Gastrocnemius medialis (tissue), 4 donors: ENCODE data around the gene SMOC2. TPM values are rescaled to one million over a fixed set of nuclear protein-coding genes. Genes with fewer than 3 reads are reported as not detected.
A peak's percentile ranks its signal among the peaks of the same experiment; 100 is the strongest.

Experiments used
- ATAC-seq, 2 donors: fragments of 150-250 bp; one replicate each; pipeline ENCODE4 v1.9.1; 2016
- DNase-seq, 2 donors: peaks; one replicate each; pipeline ENCODE4 v3.0.0-alpha.2; 2019
- H3K27ac ChIP-seq, 4 donors: fragments of 200-600 bp; sonication (generic); 1 replicate in 1 of 4; 2 replicates in 3 of 4; pipeline ENCODE4 v1.5.1; 2016 to 2018; ENCODE audit warnings: mild to moderate bottlenecking in 2 of 4, moderate library complexity in 1 of 4
- H3K27me3 ChIP-seq, 3 donors: fragments of 200-600 bp; sonication (generic) in 2 of 3; 1 replicate in 1 of 3; 2 replicates in 2 of 3; pipeline versions ENCODE4 v1.5.1 to v1.6.0; 2016 to 2019; ENCODE audit warnings: mild to moderate bottlenecking in 1 of 3, moderate library complexity in 1 of 3
- H3K36me3 ChIP-seq, 2 donors: fragments of 200-600 bp; sonication (generic) in 1 of 2; one replicate each; pipeline ENCODE4 v1.5.1; 2017 to 2018
- H3K4me1 ChIP-seq, 2 donors: fragments of 200-600 bp; sonication (generic) in 1 of 2; one replicate each; pipeline ENCODE4 v1.5.1; 2016 to 2017; ENCODE audit warnings: mild to moderate bottlenecking in 2 of 2
- H3K4me3 ChIP-seq, 4 donors: fragments of 200-600 bp; sonication (generic) in 3 of 4; 1 replicate in 1 of 4; 2 replicates in 3 of 4; pipeline ENCODE4 v1.5.1; 2016 to 2019; ENCODE audit warnings: mild to moderate bottlenecking in 2 of 4
- H3K9me3 ChIP-seq, 3 donors: fragments of 200-600 bp; sonication (generic) in 2 of 3; 1 replicate in 1 of 3; 2 replicates in 2 of 3; pipeline ENCODE4 v1.5.1; 2016 to 2019
- CTCF ChIP-seq, 5 experiments: fragments of 450-650 bp in 3 of 5; fragments of 200-600 bp in 2 of 5; sonication (generic) in 2 of 5; IDR thresholded peaks in 4 of 5; conservative IDR thresholded peaks in 1 of 5; 1 replicate in 4 of 5; 2 replicates in 1 of 5; pipeline ENCODE4 v1.5.1; 2016 to 2019; ENCODE audit warnings: antibody characterized with exemption in 5 of 5, mild to moderate bottlenecking in 3 of 5, moderate library complexity in 3 of 5
- POLR2A ChIP-seq, 2 donors: fragments of 450-650 bp; IDR thresholded peaks; one replicate each; pipeline ENCODE4 v1.6.1; 2017; ENCODE audit warnings: antibody characterized with exemption in 2 of 2, mild to moderate bottlenecking in 2 of 2, moderate library complexity in 2 of 2
- in situ Hi-C, 4 donors: fragments of 200-750 bp; cut with MboI; loops; one replicate each; pipeline versions ENCODE4 v1.15.0 to v1.8.0; 2017; ENCODE audit warnings: low sequenced_read_pairs in 4 of 4
- intact Hi-C: fragments of 100-400 bp; cut with DNase I; formaldehyde crosslinking; loops from one replicate; pipeline ENCODE4 v1.15.1; 2023; ENCODE audit warnings: low total_unique reads
- total RNA-seq, 4 donors: library from RNA; depleted of rRNA; stranded (reverse); fragments of >200 nt; gene quantifications; one replicate each; pipeline versions ENCODE4 v1.1.0 to v1.2.3, GENCODE V29; 2016

Gene SMOC2
- total RNA-seq, 4 donors from 2014 or later = 7.2 to 34.4 (median 16.5) TPM

DNA sequence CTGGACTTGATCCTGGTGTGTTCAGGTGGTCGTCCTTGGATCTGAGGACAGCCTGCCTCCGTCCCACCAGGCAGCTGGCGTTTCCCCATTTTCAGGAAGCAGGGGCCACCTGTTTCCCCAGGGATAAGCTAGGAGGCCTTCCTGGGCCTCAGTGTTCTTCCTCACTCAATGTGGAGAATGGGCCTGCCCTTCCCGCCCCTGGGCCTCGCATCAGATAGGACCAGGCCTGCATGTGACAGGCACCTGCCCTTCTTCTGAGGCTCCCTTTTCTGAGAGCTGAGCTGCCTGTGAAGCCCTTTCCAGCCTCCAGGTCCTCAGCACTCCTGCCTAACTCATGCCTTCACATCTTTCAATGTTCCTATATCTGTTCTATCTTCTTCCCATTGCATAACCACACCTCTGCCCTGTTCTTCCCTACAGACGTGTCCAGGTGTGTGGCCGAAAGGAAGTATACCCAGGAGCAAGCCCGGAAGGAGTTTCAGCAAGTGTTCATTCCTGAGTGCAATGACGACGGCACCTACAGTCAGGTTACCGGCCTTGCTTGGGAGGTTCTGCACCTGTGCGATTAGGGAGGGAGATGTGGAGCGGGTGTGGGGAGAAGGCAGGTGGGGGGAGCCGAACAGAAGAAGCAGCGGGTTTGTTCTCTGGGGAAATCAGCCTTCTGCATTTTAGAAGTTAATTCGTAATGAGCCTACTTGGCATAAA, 85.1 kb downstream of the SMOC2 start:
- H3K27ac ChIP-seq = peak overlapping the region in 3 of 4 donors; percentile 14 to 43 (median 25)
- no peaks in the 10 kb centered on the region for H3K9me3 ChIP-seq
- no peak for DNase-seq
- peaks cover 0 to 8% (median 0%) of the 10 kb centered on the region in 3 donors for H3K27me3 ChIP-seq
- intact Hi-C loops = no loop called here
- H3K4me3 ChIP-seq = no peak overlapping the region
- TF ChIP-seq CTCF (IDR thresholded peaks at IDR 0.05 in 4 of 5, conservative IDR thresholded peaks at IDR 0.05 in 1 of 5) (no peak), POLR2A (IDR thresholded peaks at IDR 0.05) (no peak)
- ATAC-seq = no peak
- in situ Hi-C loops = no loop called here
- no peaks in the 10 kb centered on the region for H3K36me3 ChIP-seq
- H3K4me1 ChIP-seq = no peaks in the 10 kb centered on the region

- Histone ChIP-seq H3K9me3 (no peaks in the 10 kb centered on the region), H3K27me3 (peaks cover 0 to 8% (median 0%) of the 10 kb centered on the region in 3 donors), H3K4me3 (no peak overlapping the region), H3K27ac (peak overlapping the region; percentile 14 to 44 (median 34)), H3K4me1 (no peaks in the 10 kb centered on the region), H3K36me3 (no peaks in the 10 kb centered on the region)
- no peak for TF ChIP-seq CTCF (IDR thresholded peaks at IDR 0.05 in 4 of 5, conservative IDR thresholded peaks at IDR 0.05 in 1 of 5)
- no peak for TF ChIP-seq POLR2A (IDR thresholded peaks at IDR 0.05)
- intact Hi-C loops (no loop called here), in situ Hi-C loops (no loop called here)
- ATAC-seq (peak; percentile 53 to 66), DNase-seq (no peak)
These were observed 85.9 kb downstream of the SMOC2 start for GRCh38 chr6:168526841-168527281.

GRCh38 chr6:168527451-168528210, 86.6 kb downstream of the SMOC2 start:
- ATAC-seq = no peak
- H3K27ac ChIP-seq = peak overlapping the region in 3 of 4 donors; percentile 25 to 44 (median 28)
- no peaks in the 10 kb centered on the region for H3K36me3 ChIP-seq
- intact Hi-C loops = no loop called here
- H3K9me3 ChIP-seq = no peaks in the 10 kb centered on the region
- in situ Hi-C loops = no loop called here
- TF ChIP-seq POLR2A (IDR thresholded peaks at IDR 0.05) = no peak
- TF ChIP-seq CTCF (IDR thresholded peaks at IDR 0.05 in 4 of 5, conservative IDR thresholded peaks at IDR 0.05 in 1 of 5) = no peak
- no peak overlapping the region for H3K4me3 ChIP-seq
- DNase-seq = no peak
- peaks cover 0 to 8% (median 0%) of the 10 kb centered on the region in 3 donors for H3K27me3 ChIP-seq
- no peaks in the 10 kb centered on the region for H3K4me1 ChIP-seq

- intact Hi-C loops = no loop called here
These were observed 87.6 kb downstream of the SMOC2 start for GRCh38 chr6:168528474-168529095.

More at GRCh38 chr6:168528474-168529095, 87.6 kb downstream of the SMOC2 start:
- no peaks in the 10 kb centered on the region for H3K36me3 ChIP-seq
- in situ Hi-C loops = no loop called here
- no peak for TF ChIP-seq CTCF (IDR thresholded peaks at IDR 0.05 in 4 of 5, conservative IDR thresholded peaks at IDR 0.05 in 1 of 5)
- no peak for TF ChIP-seq POLR2A (IDR thresholded peaks at IDR 0.05)
- no peak for ATAC-seq
- H3K4me3 ChIP-seq = no peak overlapping the region
- DNase-seq = no peak
- H3K9me3 ChIP-seq = no peaks in the 10 kb centered on the region
- H3K27me3 ChIP-seq = peaks cover 0 to 8% (median 0%) of the 10 kb centered on the region in 3 donors
- no peak overlapping the region for H3K27ac ChIP-seq
- H3K4me1 ChIP-seq = no peaks in the 10 kb centered on the region
